HG02938 (cell line): ENCODE measurements around the gene ALG1.
"Not testable (repeated sequence)": the region's sequence is repeated elsewhere in the genome, so short reads cannot be mapped to it uniquely, and the experiment has no call there.

Experiments used
- ATAC-seq: cut with Tn5 transposase; IDR thresholded peaks from one replicate; pipeline ENCODE4 v1.9.1; 2021; ENCODE audit warnings: mild to moderate bottlenecking, moderate library complexity; ENCODE audit not compliant: unreplicated experiment

The ALG1 gene

GRCh38 chr16:5044581-5044980, 27.1 kb upstream of the ALG1 start:
- ATAC-seq: not testable (repeated sequence)

DNA sequence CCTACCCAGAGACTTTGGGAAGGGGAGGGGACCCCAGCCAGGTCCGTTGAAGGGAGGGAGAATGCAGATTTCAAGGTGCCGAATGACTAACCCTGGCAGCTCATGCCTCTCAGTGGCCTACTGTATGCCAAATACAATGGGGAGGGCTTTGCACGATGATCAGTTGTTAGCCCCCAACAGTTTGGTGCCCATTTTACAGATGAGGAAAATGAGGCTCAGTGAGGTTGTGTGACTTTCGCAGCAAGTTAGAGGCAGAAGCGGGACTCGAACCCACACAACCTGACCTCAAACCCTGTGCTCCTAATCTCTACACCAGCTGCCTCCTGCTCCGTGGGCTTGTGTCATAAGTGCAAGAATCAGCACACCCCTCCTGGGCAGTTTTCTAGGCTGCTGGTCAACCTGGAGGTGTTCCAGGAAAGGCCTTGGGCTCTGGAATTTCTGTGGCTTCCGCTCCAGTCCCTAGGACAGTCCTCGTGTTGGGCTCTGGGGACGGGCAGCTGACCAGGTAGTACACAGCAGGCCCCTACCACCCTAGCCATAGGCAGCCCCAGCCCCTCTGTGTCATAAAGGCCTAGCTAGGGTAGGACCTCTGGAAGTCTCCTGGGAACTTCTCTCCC, 26.0 kb upstream of the ALG1 start:
- ATAC-seq: no peak

DNA sequence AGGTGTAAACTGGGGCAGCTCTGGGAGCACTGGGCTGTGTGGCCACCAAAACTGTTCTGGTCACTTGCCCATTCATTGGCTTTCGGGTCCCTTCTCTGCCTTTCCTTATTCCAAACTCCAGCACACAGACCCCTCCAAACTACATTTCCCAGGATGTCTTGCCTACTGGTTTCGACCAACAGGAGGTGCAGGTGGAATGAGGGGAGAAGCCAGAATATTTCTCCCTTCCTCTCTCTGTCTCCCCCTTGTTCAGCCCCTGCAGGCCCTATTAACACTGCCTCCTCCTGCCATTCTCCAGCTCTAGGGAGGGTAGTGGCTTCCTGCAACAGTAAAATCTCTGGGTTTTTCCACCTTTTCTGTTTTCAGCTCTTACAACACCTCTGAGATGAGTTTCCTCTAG, 24.7 kb upstream of the ALG1 start:
- ATAC-seq: no peak

DNA sequence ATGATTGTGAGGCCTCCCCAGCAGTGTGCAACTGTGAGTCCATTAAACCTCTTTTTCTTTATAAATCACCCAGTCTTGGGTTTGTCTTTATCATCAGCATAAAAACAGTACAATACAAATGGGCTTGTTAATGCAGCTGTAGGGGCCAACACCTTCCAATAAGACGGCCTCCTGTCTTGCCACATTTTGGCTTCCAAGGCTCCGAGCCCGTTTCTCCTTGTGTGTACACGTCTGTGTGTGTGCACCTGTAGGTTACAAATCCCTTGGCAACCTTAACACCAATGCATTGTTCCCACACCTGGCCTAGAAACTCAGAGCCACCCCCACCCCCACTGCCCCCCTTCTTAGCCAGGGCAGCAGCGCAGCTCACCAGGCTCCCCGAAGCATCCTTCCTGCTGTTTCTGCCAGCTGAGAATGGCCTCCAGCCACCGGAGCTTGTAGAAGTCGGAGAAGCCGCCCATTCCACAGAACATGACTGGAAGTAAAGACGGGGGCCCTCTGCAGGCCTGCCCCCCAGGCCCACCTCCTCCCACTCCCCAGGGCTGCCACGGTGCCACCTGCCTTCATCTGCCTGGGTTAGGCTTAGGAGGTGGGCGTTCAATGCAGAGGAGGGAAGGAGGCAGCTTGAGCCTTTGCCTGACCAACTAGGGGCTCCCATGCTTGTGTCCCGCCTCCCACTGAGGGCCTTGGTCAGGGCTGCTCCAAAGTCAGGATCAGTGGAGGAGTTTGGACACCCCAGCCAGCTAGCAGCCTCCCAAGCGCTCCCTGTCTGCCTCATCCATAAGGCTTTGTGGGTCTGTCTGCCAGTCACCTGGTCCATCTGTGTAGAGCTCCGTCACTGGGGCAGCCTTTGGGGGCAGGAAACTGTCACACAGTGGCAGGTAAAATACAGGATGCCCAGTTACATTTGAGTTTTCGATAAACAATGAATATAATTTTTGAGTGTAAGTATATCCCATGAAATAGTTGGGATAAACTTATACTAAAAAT, 16.5 kb upstream of the ALG1 start:
- no peak for ATAC-seq

GRCh38 chr16:5056352-5056751, 15.3 kb upstream of the ALG1 start:
- no peak for ATAC-seq

DNA sequence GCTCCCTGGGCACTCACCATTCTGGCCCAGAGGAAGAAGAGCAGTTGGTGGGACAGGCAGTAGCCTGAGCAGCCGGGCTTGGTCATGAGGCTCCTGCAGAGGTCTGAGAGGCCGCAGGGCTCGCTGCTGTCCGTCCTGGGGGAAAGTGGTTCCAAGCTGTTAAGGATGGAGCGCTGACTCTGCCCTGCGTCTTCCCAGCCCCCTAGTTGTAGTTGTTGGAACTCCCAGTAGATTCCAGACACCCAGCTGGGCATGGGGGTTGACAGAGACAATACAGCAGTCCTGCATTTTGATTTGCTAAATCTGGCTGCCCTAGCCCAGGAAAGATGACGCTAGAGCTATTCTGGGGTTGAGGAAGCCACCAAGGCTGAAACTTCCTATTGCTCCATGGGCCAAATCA, 13.2 kb upstream of the ALG1 start:
- ATAC-seq: no peak

- ATAC-seq: no peak
Measured at GRCh38 chr16:5059386-5060072, 12.1 kb upstream of the ALG1 start.

DNA sequence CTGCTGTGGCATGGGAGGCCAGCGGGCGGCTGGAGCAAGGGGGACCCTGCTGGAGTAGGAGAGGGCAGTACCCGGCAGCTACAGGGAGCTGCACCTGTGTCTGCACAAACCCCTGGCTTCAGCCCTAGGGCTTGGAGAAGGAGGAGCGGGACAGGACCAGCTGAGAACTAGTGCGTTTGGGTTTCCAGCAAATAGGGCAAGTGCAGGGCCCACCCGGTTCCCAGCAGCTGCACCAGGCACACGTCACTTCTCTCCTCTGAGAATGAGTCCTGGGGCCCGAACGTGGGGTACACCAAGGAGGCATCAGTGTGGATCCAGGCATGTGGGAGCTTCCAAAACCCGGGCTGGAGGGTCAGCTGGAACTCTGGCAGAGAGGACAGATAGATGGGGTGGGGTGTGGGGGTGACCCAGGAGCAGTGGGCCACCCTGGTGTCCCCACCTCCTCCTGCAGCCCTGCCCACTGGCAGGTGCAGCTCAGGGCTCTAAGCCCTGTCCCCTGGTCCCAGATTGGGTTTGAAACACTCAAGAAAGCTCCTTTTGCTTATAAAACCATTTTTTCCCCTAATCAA, 11.5 kb upstream of the ALG1 start:
- ATAC-seq: no peak

GRCh38 chr16:5062051-5062450, 9.6 kb upstream of the ALG1 start:
- no peak for ATAC-seq

DNA sequence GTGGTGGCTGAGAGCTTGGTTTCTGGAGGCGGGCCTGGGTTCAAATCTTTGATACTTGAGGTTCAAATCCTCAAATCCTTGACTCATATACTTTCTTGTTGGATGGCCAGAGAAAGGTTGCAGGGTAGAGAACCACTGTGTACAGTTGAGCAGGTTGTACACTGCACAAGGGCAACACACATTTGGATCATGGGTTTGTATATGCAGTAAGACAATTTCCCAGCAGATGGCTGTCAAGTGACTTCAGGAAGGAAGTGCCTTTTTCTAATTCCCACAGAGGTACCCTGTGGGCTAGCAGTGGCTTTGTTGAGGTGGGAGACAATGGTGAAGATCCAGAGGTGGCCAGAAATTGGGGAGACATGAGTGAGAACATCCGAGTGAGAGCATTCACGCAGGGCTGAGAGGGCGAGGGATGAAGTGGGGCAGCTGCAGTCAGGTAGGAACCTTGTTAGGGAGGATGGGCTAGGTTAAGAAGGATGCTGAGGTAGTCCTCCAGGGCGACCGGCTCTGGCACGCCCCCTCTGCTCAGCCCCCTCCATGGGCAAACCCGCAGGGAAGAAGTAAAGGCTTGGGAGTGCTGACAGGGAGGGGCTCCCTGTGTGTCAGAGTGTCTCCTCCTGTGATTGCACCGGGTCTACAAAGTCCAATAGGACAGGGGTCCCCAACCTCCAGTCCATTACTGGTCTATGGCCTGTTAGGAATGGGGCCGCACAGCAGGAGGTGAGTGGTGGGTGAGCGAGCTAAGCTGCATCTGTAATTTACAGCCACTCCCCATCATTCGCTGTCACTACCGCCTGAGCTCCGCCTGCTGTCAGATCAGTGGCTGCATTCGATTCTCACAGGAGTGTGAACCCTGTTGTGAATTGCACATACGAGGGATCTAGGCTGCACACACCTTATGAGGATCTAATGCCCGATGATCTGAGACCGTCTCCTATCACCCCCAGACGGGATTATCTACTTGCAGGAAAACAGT, 8.6 kb upstream of the ALG1 start:
- ATAC-seq: no peak

DNA sequence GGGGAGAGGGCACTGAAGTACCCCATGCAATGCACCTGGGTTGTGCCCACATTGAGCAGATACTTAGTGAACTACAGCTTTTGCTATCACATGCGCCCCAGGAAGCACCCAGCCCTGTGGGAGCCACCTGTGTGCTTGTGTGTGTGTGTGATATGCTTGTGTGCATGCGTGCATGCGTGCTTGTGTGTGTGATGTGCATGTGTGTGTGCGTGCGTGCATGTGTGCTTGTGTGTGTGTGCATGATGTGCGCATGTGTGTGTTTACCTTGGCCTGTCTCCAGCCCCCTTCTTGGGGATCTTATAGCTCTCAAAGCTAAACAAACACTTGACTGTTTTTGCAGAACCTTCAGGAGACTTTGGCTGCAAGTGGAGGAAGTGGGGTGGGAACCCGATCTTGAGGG, 6.7 kb upstream of the ALG1 start:
- no peak for ATAC-seq

- no peak for ATAC-seq
Measured at GRCh38 chr16:5065326-5065725, 6.3 kb upstream of the ALG1 start.

GRCh38 chr16:5065813-5066212, 5.8 kb upstream of the ALG1 start, which contains the start of gene C16orf89:
C16orf89 (minus strand) TSS chr16:5065956; CDS start chr16:5065908, 48 bp downstream.
- no peak for ATAC-seq

- ATAC-seq: no peak
Measured at GRCh38 chr16:5066511-5066910, 5.1 kb upstream of the ALG1 start.

GRCh38 chr16:5069048-5069447, 2.6 kb upstream of the ALG1 start:
- no peak for ATAC-seq

GRCh38 chr16:5069854-5070253, 1.8 kb upstream of the ALG1 start:
- ATAC-seq: no peak

- no peak for ATAC-seq
Measured at GRCh38 chr16:5070431-5071186, 1.0 kb upstream of the ALG1 start.

GRCh38 chr16:5071341-5071680, 332 bp upstream of the ALG1 start:
- ATAC-seq: no peak
